Stimulated activated naive B cell treated with anti-CD40 and anti-IgM and Interleukin-4, amounts not matched to agents 10 μg/mL and 1 μg/mL and 100 μg/mL, for 72 hours (primary cell): ENCODE measurements around the gene ISCA2.

Experiments used
- ATAC-seq, 2 donors: fragments of 150-1000 bp; cut with Tn5 transposase; replicated peaks; 2 replicates each; pipeline ENCODE4 v1.10.0; 2021; ENCODE audit warnings: moderate library complexity in 1 of 2
- DNase-seq: peaks from one replicate; pipeline ENCODE4 v3.0.0; 2021
- H3K27ac Mint-ChIP-seq: one replicate; pipeline ENCODE4 v1.8.0; 2022; ENCODE audit warnings: mild to moderate bottlenecking, mixed read lengths
- H3K27me3 Mint-ChIP-seq, 2 donors: one replicate each; pipeline ENCODE4 v1.8.0; 2022; ENCODE audit warnings: mixed read lengths in 2 of 2
- H3K36me3 Mint-ChIP-seq, 2 donors: one replicate each; pipeline ENCODE4 v1.8.0; 2022; ENCODE audit warnings: mixed read lengths in 2 of 2, mild to moderate bottlenecking in 1 of 2
- H3K4me1 Mint-ChIP-seq, 2 donors: one replicate each; pipeline ENCODE4 v1.8.0; 2022; ENCODE audit warnings: mixed read lengths in 2 of 2, mild to moderate bottlenecking in 1 of 2
- H3K4me3 Mint-ChIP-seq, 2 donors: one replicate each; pipeline ENCODE4 v1.8.0; 2022; ENCODE audit warnings: mild to moderate bottlenecking in 2 of 2, mixed read lengths in 2 of 2, moderate library complexity in 1 of 2
- H3K9me3 Mint-ChIP-seq, 2 donors: one replicate each; pipeline ENCODE4 v1.8.0; 2022; ENCODE audit warnings: mixed read lengths in 2 of 2, mild to moderate bottlenecking in 1 of 2

Gene ISCA2

GRCh38 chr14:74508292-74508731 is 14.7 kb downstream of the ISCA2 start:
- Mint-ChIP-seq H3K27ac (no peak overlapping the region), H3K36me3 (no peaks in the 10 kb centered on the region), H3K4me1 (peaks cover 20 to 25% of the 10 kb centered on the region in 2 donors), H3K9me3 (no peaks in the 10 kb centered on the region), H3K4me3 (no peak overlapping the region), H3K27me3 (peaks cover 18 to 21% of the 10 kb centered on the region in 2 donors)
- ATAC-seq (no peak), DNase-seq (no peak)

GRCh38 chr14:74508844-74509428 is 15.4 kb downstream of the ISCA2 start:
- Mint-ChIP-seq H3K27me3 (peaks cover 18 to 21% of the 10 kb centered on the region in 2 donors), H3K9me3 (no peaks in the 10 kb centered on the region), H3K4me3 (no peak overlapping the region), H3K27ac (no peak overlapping the region), H3K4me1 (peaks cover 22 to 25% of the 10 kb centered on the region in 2 donors), H3K36me3 (no peaks in the 10 kb centered on the region)
- ATAC-seq (no peak), DNase-seq (no peak)

- DNase-seq (no peak), ATAC-seq (no peak)
- Mint-ChIP-seq H3K9me3 (no peaks in the 10 kb centered on the region), H3K36me3 (no peaks in the 10 kb centered on the region), H3K27me3 (peaks cover 18 to 21% of the 10 kb centered on the region in 2 donors), H3K4me3 (no peak overlapping the region), H3K4me1 (peaks cover 27 to 31% of the 10 kb centered on the region in 2 donors), H3K27ac (no peak overlapping the region)
Observed at GRCh38 chr14:74509587-74510222, 16.1 kb downstream of the ISCA2 start.

- no peak for ATAC-seq
- no peak for DNase-seq
- Mint-ChIP-seq H3K4me3 (no peak overlapping the region), H3K4me1 (peaks cover 28 to 33% of the 10 kb centered on the region in 2 donors), H3K9me3 (no peaks in the 10 kb centered on the region), H3K36me3 (no peaks in the 10 kb centered on the region), H3K27ac (peak overlapping the region; percentile 47), H3K27me3 (peaks cover 18 to 21% of the 10 kb centered on the region in 2 donors)
Observed at GRCh38 chr14:74510223-74510931, 16.8 kb downstream of the ISCA2 start.

- Mint-ChIP-seq H3K4me1 (peaks cover 25 to 29% of the 10 kb centered on the region in 2 donors), H3K9me3 (no peaks in the 10 kb centered on the region), H3K27ac (peak overlapping the region; percentile 47), H3K27me3 (peaks cover 18 to 21% of the 10 kb centered on the region in 2 donors), H3K36me3 (no peaks in the 10 kb centered on the region), H3K4me3 (no peak overlapping the region)
- ATAC-seq (no peak), DNase-seq (no peak)
Observed at GRCh38 chr14:74510959-74511409, 17.4 kb downstream of the ISCA2 start.

- Mint-ChIP-seq H3K4me3 (no peak overlapping the region), H3K9me3 (no peaks in the 10 kb centered on the region), H3K27ac (no peak overlapping the region), H3K4me1 (peaks cover 15 to 17% of the 10 kb centered on the region in 2 donors), H3K36me3 (no peaks in the 10 kb centered on the region), H3K27me3 (peaks cover 18 to 21% of the 10 kb centered on the region in 2 donors)
- ATAC-seq (no peak), DNase-seq (no peak)
Observed at GRCh38 chr14:74511966-74512830, 18.6 kb downstream of the ISCA2 start.

GRCh38 chr14:74514471-74514941 is 20.9 kb downstream of the ISCA2 start:
- Mint-ChIP-seq H3K27me3 (peaks cover 12 to 24% of the 10 kb centered on the region in 2 donors), H3K9me3 (no peaks in the 10 kb centered on the region), H3K36me3 (no peaks in the 10 kb centered on the region), H3K4me1 (peaks cover 8% of the 10 kb centered on the region in 2 donors), H3K27ac (no peak overlapping the region), H3K4me3 (peak overlapping the region; percentile 37 to 62)
- DNase-seq: no peak
- peak in 1 of 2 donors; percentile 38 for ATAC-seq

- H3K4me3 Mint-ChIP-seq: no peak overlapping the region
- peaks cover 8% of the 10 kb centered on the region in 2 donors for H3K4me1 Mint-ChIP-seq
- no peaks in the 10 kb centered on the region for H3K9me3 Mint-ChIP-seq
- H3K36me3 Mint-ChIP-seq: no peaks in the 10 kb centered on the region
- no peak overlapping the region for H3K27ac Mint-ChIP-seq
- no peak for DNase-seq
- ATAC-seq: no peak
- peaks cover 8 to 14% of the 10 kb centered on the region in 2 donors for H3K27me3 Mint-ChIP-seq
Observed at GRCh38 chr14:74515891-74516412, 22.4 kb downstream of the ISCA2 start.

GRCh38 chr14:74516451-74517160 is 23.0 kb downstream of the ISCA2 start:
- DNase-seq: no peak
- Mint-ChIP-seq H3K27ac (no peak overlapping the region), H3K4me3 (no peak overlapping the region), H3K27me3 (peaks cover 1 to 9% of the 10 kb centered on the region in 2 donors), H3K36me3 (no peaks in the 10 kb centered on the region), H3K4me1 (peaks cover 8% of the 10 kb centered on the region in 2 donors), H3K9me3 (no peaks in the 10 kb centered on the region)
- no peak for ATAC-seq

- Mint-ChIP-seq H3K27ac (no peak overlapping the region), H3K9me3 (no peaks in the 10 kb centered on the region)
- no peak for DNase-seq
Observed at GRCh38 chr14:74517731-74518130, 24.2 kb downstream of the ISCA2 start.

GRCh38 chr14:74518221-74518620 is 24.7 kb downstream of the ISCA2 start:
- Mint-ChIP-seq H3K9me3 (no peaks in the 10 kb centered on the region), H3K36me3 (no peaks in the 10 kb centered on the region), H3K27me3 (peaks cover 0 to 9% of the 10 kb centered on the region in 2 donors), H3K4me1 (peaks cover 8% of the 10 kb centered on the region in 2 donors), H3K27ac (no peak overlapping the region), H3K4me3 (no peak overlapping the region)
- ATAC-seq (no peak), DNase-seq (no peak)

More at GRCh38 chr14:74517731-74518130, 24.2 kb downstream of the ISCA2 start:
- ATAC-seq: no peak
- Mint-ChIP-seq H3K36me3 (no peaks in the 10 kb centered on the region), H3K27me3 (peaks cover 0 to 9% of the 10 kb centered on the region in 2 donors), H3K4me3 (no peak overlapping the region), H3K4me1 (peaks cover 8% of the 10 kb centered on the region in 2 donors)

- no peak for ATAC-seq
- Mint-ChIP-seq H3K27me3 (peaks cover 0 to 9% of the 10 kb centered on the region in 2 donors), H3K4me3 (no peak overlapping the region), H3K9me3 (no peaks in the 10 kb centered on the region), H3K27ac (no peak overlapping the region), H3K36me3 (no peaks in the 10 kb centered on the region), H3K4me1 (peaks cover 3 to 4% of the 10 kb centered on the region in 2 donors)
- DNase-seq: no peak
Observed at GRCh38 chr14:74519316-74520074, 25.9 kb downstream of the ISCA2 start.
